ENCODE data around the gene TMEM87A.

Gene TMEM87A

DNA sequence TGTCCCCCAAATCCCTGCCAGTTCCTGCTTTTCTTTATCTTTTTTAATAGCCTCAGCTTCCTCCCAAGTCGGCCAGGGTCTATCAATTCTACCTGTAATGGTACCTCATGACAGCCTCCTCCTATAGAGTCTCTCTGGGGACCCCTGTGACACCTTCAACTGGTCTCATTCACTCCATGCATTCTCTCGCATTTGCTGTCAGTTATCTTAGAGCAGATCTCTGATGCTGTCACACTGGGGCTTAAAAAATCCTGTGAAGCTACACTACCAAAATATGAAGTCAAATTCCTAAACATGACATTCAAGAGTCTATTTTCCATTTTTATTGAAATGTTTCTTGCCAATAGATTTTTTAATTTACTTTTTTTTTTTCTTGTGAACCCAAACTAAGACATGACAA is 70.6 kb downstream of the TMEM87A start:
- no peak for DNase-seq

DNA sequence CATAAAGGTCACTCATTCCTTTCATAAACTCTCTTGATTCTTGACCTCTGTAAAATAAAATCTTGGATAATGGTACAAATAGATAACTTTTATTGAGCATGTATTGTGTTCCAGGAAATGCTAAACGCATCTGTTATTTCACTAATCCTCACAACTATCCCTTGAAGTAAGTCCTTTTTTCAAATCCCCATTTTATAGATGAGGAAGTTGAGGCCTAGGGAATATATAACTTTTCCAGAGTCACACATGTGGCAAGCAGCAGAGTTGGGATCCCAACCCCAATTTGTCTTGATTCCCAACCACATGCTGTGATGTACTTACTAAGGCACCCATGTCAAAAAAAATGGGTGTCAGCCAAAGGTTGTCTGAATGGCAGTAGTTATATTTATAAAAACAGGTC is 71.4 kb downstream of the TMEM87A start:
- DNase-seq, result no peak

DNA sequence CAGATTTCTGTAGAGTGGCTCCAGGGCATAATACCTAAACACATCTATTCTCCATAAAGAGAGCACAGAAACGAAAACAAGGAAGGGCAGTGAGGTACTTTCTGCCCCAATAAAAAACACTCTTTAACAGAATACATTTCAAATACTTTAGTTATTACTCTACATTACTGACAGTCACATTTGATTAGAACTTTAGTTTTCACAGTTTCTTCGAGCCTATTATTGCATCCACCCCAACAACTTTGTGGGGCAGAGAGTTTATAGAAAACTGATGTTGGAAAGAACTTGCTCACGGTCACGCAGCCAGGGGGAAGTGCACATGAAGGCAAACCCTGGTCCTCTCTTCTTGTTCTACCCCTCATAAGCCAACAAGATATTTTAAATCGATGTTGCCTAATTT is 74.1 kb downstream of the TMEM87A start:
- no peak for DNase-seq

DNA sequence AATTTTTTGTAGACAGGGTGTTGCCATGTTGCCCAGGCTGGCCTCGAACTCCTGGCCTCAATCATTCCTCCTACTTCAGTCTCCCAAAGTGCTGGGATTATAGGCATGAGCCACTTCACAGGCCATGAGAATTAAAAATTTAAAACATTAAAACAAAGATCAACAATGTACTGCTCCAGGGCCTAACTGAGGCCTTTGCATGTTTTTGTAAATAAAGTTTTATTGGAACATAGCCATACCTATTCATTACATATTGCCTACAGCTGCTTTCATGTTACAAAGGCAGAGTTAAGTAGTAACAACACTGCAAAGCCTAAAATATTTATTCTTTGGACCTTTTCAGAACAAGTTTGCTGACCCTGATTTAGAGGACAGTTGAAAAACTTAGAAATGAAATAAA is 74.7 kb downstream of the TMEM87A start:
- no peak for DNase-seq

DNA sequence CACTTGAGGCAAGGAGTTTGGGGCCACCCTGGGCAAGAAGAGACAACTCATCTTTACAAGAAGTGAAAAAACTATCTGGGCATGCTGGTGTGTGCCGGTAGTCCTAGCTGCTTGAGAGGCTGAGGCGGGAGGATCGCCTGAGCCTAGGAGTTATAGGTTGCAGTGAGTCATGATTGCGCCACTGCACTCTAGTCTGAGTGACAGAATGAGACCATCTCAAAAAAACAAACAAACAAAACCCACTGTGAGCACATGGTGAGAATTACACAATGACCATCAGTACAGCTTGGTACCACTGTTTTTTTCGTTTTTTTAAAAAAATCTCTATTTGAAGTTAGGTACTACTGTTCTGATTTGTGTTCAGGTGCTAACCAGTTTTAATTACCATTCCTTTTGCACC is 78.7 kb downstream of the TMEM87A start:
- no peak for DNase-seq

DNA sequence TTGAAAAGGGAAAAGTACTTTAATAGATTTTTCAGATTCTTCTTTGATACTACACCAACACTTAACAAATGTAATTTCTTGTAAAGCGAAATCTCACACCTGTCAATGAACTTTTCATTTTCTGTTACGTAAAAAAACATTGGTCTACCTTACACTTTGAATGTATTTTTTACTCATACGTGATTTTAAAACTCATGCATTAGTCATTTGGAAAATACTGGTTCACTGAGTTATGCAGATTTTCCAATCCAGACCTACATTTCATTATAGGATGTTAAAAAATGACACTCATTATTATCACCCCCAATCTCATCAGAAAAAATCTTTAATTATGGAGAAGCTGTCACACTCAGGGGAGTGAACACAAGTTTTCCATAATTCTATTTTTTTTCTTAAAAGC is 79.8 kb downstream of the TMEM87A start:
- DNase-seq, result peak in 1 of 5 experiments; percentile 34

DNA sequence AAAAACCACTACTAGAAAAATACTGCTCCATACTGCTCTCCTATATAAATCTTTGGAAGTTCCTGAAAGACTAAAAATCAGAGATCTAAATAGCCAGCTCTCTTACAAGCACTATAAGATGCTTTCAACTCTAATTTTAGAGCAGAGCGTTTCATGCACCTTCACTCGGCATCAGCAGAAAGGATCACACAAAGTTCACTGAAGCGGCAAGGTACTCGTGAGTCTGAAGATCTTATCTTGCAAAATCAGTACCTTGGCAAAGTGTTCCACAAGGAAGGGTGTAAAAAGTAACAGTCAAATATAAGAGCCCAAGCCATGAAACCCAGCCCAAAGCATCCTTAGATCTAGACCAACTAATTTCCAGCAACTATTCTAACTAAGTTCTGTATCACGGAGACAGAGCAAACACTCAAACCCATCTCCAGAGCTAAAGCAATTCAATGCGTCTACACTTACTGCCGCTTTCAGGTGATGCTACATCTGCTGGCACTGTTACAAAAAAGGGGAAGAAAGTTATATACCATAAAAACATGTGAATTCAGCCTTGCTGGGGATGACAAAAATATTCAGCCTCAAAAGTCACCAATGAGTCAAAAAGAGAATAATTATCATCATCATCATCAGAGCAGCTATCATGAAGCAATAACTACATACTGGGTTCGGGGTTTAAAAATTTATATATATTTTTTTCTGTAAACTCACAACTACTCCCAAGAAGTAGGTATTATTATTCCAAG is 81.5 kb downstream of the TMEM87A start:
- peak in 1 of 5 experiments; percentile 61 for DNase-seq

DNA sequence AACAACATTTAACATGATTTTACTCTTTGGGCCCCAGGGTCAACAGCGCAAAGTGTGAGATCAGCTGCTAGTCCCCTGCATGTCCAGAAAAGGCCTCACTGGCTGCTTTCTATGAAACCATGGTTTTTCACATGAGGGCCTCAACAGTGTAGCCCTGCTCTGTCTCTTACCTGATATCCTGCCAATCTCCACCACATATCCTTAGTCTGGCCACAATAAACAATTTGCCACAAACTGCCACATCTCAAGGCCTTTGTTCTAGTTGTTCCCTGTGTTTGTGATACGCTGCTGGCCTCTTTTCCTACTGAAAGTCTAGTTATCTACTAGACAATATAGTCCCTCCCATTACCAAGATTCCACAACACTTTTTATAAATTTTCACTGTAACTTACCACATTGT is 82.9 kb downstream of the TMEM87A start:
- peak in 1 of 5 experiments; percentile 75 for DNase-seq

DNA sequence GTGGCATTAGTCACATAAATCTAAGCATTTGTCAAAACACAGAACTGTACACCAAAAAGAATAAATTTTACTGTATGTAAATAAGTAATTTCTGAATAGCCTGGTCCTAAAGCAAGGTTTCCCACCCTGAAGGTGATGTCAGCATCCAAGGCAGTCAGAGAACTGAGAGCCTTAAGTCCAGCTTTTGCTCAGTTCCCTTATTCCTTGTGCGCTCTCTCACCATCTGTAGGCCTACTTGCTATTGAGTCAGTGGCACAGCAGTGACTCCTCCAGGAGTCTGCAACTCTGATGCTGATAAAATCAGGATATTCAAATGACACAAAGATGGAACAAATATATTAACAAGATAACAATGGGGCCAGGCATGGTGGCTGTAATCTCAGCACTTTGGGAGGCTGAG is 87.4 kb downstream of the TMEM87A start:
- no peak for DNase-seq

DNA sequence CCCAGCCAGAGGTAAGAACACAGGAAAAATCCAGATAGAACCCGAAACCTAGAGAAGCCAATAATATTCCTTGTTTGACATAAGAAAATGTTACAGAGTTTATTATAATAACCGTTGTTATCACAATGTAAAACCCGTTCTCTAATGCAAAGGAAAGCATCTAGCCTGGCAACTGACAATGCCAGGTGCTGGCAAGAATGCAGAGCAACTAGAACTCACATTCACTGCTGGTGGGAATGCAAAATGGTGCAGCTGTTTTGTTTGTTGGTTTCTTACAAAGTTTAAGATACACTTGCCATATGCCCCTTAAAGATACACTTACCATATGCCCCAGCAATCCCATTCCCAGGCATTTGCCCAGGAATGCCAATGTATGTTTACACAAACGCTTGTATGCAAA is 88.5 kb downstream of the TMEM87A start:
- DNase-seq, result no peak

DNA sequence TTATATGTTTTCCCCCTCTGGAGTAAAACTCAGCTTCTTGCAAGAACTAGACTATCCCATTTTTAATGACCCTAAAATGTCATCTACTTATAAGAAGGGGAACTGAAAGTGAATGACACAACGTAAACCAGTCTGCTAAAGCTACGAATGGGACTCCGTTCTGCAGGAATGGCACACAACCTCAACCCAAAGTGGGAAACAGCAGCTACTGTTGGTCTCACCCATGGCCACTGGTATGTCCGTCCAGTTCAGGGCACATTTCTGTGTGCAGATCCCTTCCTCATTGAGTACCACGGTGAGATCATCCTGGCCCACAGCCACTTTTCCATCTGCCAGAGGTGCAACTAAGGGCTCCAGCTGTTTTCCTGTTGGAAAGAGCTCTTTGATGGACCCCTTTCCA is 88.9 kb downstream of the TMEM87A start:
- no peak for DNase-seq

DNA sequence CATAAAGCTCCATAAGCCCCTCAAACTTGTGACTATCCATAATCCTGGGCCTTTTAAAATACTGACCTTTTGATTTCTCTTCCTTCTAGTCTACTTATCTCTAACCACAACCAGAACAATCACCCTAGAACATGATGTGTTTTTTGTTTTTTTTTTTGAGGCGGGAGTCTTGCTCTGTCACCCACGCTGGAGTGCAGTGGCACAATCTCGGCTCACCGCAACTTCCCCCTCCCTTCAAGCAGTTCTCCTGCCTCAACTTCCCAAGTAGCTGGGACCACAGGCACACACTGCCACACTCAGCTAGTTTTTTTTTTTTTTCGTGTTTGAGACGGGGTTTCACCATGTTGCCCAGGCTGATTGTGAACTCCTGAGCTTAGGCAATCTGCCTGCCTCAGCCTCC is 90.3 kb downstream of the TMEM87A start:
- DNase-seq, result no peak

DNA sequence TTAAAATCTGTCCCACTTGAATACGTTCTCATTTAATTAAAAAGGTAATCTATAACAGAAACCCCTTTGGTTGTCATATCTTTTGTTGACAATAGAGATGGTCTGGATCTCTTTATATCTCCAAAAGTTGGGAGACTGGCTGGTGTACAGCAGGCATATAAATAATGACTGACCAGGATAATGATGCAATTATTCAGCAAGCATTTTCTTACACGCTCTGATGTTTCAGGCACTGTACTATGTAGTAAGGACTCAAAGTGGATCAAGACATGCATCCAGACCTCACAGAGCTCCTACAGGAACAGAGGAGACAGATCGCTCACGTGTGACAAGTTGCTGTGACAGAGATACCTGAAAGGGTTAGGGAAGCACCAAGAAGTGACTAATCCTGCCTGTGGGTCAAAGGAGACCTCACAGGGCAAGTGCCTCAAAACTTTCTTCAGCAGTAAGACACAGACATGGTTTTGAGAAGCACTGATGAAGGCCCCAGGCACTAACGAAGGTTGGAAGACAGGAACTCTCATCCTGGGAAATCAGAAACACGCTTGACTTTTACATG is 90.8 kb downstream of the TMEM87A start:
- DNase-seq, result no peak

DNA sequence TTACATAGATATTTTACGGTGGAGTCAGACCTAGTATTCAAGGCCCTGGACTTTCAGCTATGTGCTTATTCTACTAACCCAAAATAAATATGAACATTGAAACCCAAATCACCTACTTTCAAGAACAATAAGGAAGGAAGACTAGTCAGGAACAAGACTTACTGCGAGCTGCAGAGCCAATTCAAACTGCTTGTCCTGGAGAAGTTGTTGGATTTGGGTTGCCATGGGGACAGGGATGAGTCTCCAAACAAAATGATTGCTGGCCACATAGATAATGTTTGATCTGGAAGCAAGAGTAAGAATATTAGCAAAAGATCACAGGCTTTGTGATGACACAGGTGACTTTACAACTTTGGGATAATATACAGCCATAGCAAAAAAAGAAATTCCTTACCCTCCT is 95.2 kb downstream of the TMEM87A start:
- DNase-seq, result no peak

DNA sequence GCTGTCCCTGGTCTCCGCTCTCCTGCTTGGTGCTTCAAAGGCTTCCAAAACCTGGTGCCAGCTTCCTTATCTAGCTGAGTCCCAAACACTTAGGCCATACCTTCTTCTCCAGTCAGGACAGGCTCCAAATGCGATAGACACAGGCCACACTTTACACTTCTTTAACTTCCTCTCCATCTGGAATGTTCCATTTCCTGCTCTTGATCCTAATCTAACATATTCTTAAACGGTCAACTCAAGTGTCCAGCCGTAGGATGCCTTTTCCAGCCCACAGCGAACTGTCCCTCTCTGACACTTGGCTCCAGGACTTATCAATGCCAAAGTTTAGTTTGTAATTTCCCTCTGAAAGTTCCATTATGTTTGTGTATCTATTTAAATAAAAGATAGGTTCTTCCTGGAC is 97.6 kb downstream of the TMEM87A start:
- no peak for DNase-seq

DNA sequence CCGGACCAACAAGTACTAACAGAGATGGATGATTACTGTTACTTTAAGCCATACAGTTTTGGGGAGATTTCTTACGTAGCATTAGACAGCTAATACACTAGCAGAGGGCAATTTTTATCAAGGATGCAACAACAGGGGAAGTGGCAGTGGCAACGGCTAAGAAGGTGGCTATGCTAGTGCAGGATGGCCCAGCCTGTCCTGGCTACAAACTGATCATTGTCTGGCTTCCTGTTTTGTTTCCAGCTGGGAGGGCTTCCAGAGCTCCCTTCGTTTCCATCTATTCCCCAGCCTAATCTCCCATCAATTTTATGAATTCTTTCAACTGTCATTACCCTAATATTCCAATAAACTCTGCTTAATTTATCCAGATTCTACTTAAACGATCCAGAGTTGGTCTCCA is 100.8 kb downstream of the TMEM87A start:
- DNase-seq, result no peak

DNA sequence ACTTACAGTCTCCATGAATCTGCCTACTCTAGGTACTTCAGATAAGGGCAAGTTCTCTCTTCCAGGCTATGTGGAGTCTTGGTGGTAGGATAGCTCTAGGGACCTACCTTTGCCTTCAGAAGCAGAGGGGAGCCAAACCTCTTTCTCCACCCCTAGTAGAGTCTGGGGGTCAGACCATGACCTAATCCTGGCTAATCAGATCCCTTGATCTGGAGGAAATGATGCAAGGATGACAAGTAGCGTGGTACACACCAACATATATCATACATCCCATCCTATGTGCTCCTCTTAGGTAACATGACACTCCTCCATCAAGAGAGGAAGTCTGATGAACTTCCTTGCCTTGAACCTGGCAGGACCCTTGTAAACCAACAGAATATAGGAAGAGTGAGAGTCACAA is 101.4 kb downstream of the TMEM87A start:
- no peak for DNase-seq

DNA sequence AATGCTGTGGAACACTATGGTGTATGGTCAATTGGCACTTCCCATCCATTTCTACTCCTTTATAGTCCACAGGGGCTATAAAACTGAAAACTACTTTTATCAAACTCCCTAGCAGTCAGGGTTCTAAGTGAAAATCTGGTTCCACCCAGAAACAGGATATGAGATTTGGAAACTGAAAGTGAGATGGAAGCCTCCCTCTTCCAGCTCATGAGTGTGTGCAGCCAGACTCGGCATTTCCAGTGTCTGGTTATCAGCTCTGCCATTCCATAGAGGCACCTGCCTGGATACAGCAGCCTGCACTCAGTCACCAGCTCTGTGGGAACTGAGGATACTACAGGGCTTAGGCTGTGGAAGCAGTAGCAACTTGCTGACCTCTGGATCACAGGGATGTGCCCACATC is 102.1 kb downstream of the TMEM87A start:
- peak in 1 of 5 experiments; percentile 20 for DNase-seq

DNA sequence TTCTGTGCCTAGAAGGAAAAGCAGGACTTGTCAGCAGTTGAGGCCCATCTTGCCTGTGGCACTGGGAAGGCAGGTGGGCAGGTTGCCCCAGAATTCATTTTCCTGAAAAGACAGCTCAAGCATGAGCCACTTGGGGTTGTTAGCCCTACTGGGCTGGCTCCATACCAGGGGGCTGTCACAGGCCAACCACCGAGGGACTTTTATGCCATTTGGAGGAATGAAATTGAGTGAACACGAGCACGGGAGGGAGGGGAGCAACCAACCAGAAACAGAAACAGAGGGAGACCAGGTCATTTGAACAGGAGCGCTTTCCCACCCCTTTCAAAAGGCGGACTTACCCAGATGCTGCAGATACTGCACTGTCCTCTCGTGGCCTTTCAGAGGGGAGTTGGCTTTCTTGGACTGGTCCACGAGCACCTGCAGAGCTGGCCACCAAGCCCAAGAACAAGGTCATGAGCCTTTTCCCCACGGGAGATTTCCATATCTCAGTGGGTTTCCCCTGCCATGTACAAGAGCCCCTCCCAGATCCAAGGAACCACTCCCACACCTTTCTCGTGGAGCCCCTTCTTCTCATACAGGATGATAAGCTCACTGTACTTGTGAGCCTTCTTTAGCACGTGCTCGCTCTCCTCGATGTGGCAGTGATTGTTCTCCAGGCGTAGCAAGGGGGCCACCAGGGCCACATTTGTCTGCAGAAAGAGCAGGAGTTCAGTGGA is 106.8 kb downstream of the TMEM87A start:
- DNase-seq, result no peak

DNA sequence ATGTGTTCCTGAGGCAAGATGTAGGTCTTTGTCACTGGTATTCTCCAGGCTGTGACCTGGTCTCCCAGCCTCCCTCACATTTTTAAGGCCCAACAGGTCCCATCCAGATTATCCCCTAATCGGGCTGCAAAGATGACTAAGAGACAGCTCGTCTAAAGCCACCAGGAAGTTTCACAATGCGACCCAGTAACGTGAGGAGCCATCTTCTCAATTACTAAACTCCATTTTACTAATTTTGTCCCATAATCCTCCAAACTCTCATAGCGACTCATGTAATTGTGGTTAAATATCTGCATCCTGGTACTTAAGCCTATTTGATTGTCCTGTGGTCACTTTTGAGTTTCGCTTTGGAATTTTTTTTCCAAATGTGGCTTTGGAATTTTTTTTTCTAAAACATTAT is 108.1 kb downstream of the TMEM87A start:
- no peak for DNase-seq

DNA sequence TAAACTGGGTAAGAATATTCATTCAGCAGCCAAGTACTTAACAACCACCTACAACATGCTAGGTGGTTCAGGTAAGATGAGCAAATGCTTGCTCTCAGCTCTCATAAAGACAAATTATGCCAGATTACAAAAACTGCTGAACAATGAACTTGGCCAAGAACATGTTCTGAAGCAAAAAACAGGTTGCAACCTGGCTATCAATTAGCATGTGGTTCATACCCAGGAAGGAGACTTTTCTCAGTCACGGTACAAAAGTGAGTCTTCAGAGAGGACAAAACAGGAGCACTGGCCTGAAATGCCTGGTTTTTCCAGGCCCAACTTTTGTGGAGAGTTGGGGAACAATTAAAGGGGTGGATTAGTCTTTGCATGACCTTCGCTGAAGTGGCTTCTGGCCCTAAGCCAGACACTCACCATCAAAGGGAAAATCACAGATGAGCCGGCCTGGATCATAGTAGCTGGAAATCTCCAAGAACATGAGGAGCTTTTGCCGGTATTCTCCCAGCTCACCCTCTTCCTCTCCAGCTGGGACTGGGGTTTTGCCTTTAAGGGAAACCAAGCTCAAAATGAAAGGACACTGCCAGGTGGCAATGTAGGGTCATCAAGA is 109.2 kb downstream of the TMEM87A start:
- DNase-seq, result no peak

DNA sequence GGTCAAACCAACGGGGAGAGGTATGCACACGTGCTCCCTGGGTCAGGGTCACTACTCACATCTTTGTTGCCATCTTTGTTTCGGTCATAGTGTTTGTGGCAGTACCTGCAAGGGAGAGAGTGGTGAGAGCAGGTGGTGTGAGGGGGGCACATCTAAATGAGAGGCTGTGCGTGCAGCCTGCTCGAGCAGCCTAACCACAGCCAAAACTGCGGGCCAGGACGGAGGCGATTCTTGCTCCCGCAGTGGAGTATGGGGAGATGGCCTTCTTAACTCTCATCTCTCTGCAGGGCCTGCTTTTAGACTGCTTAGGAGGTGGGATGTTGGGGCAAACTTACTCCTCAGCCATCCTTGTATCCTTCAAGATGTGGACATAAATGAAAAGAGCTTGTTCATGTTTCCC is 109.9 kb downstream of the TMEM87A start:
- DNase-seq, result no peak

All from T-helper 2 cell (primary cell).